ENCODE data around the gene ZNF70. TPM values are rescaled to one million over a fixed set of nuclear protein-coding genes. Genes with fewer than 3 reads are reported as not detected.

ZNF70 gene
- total RNA-seq, 1 experiment from 2014 or later = 5.4 TPM

DNA sequence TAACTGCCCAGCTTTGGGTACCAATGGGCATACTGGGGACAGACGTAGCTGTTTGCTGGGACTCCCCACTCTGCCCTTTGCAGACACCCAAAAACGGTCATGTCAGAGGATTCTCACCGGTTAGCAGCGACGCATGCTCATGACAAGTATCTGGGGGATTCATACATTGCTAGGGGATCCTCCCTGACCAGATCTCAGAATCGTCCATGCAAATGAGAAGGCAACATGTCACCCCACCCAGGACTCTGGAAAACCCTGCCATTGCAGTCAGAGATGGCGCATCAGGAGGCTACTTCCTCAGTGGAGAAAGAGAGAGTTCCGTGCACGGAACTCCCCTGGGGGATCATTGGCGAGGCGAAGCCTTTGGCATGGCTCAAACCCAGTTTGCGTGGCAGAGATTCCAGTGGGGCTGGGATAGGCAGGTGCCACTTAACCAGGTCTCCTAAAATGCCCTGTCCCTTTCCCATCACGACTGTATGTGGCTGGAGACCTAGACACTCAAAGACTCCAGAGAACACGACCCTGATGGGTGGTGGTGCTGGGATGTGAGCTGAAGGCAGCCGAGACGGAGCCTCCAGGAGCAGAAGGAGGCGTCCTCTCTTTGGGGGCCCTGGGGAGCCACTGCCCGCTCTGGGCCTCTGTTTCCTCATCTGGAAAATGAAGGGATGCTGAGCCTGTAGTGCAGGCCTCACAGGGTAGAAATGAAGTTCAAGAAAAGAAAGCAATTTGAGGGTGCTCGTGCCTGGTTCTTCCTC lies 55.2 kb downstream of the ZNF70 start:
- CTCF ChIA-PET = no interaction called here
- Mint-ChIP-seq H3K27ac (ENCODE audit: unreplicated experiment) (no peak overlapping the region), H3K36me3 (ENCODE audit: insufficient read depth, unreplicated experiment) (peaks cover 26% of the 10 kb centered on the region), H3K4me3 (ENCODE audit: unreplicated experiment) (no peak overlapping the region), H3K27me3 (ENCODE audit: insufficient read depth, unreplicated experiment) (no peaks in the 10 kb centered on the region), H3K4me1 (ENCODE audit: low read depth, unreplicated experiment) (no peaks in the 10 kb centered on the region), H3K9me3 (ENCODE audit: unreplicated experiment) (no peaks in the 10 kb centered on the region)
- no peak for DNase-seq
- H3K27me3 ChIP-seq (replicated peaks; ENCODE audit: control insufficient read depth, insufficient read depth, low read length) = no peaks in the 10 kb centered on the region
- intact Hi-C loops (cut with micrococcal nuclease; ENCODE audit: unreplicated experiment) = no loop called here
- H3K4me1 ChIP-seq = no peaks in the 10 kb centered on the region
- TF ChIP-seq CTCF (IDR thresholded peaks at IDR 0.05; ENCODE audit: insufficient read depth in 1 of 2, low read depth in 1 of 2, low read length in 1 of 2, severe bottlenecking in 1 of 2, unreplicated experiment in 1 of 2) = no peak
- POLR2A ChIA-PET = no interaction called here
- H3K36me3 ChIP-seq (ENCODE audit: control insufficient read depth, insufficient read depth, low read length) = peaks cover 4% of the 10 kb centered on the region
- BruUV-seq (replicated peaks) = no TSS peak
- no peaks in the 10 kb centered on the region for H3K9me3 ChIP-seq
- no peak overlapping the region for H3K4me3 ChIP-seq (ENCODE audit: low read depth, low read length)

DNA sequence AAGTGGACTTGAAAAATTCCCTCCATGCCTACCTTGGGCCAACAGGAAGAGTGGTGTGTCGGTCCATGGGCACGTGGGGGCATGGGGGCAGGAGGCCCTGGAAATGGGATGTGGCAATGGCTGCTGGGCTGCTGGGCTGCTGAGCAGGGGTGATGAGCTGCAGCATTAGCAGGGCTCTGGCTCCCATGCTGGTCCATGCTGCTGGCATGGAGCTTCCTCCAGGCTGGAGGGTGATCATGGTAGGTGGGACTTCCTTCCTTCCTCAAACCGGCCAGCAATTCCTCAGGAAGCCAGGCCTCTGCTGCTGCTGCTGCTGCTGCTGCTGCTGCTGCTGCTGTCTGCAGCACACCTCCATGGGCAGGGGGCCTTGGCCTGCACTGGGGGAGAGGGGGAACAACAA lies 55.8 kb downstream of the ZNF70 start:
- TF ChIP-seq CTCF (IDR thresholded peaks at IDR 0.05; ENCODE audit: insufficient read depth in 1 of 2, low read depth in 1 of 2, low read length in 1 of 2, severe bottlenecking in 1 of 2, unreplicated experiment in 1 of 2) = no peak
- Mint-ChIP-seq H3K36me3 (ENCODE audit: insufficient read depth, unreplicated experiment) (peaks cover 26% of the 10 kb centered on the region), H3K27ac (ENCODE audit: unreplicated experiment) (no peak overlapping the region), H3K4me1 (ENCODE audit: low read depth, unreplicated experiment) (no peaks in the 10 kb centered on the region), H3K9me3 (ENCODE audit: unreplicated experiment) (no peaks in the 10 kb centered on the region), H3K27me3 (ENCODE audit: insufficient read depth, unreplicated experiment) (no peaks in the 10 kb centered on the region), H3K4me3 (ENCODE audit: unreplicated experiment) (no peak overlapping the region)
- Histone ChIP-seq H3K4me1 (no peaks in the 10 kb centered on the region), H3K4me3 (ENCODE audit: low read depth, low read length) (no peak overlapping the region), H3K9me3 (no peaks in the 10 kb centered on the region), H3K27me3 (replicated peaks; ENCODE audit: control insufficient read depth, insufficient read depth, low read length) (no peaks in the 10 kb centered on the region), H3K36me3 (ENCODE audit: control insufficient read depth, insufficient read depth, low read length) (peaks cover 4% of the 10 kb centered on the region)
- intact Hi-C loops (cut with micrococcal nuclease; ENCODE audit: unreplicated experiment) = no loop called here
- CTCF ChIA-PET = no interaction called here
- no TSS peak for BruUV-seq (replicated peaks)
- POLR2A ChIA-PET = no interaction called here
- no peak for DNase-seq

- Mint-ChIP-seq H3K4me1 (ENCODE audit: low read depth, unreplicated experiment) (no peaks in the 10 kb centered on the region), H3K9me3 (ENCODE audit: unreplicated experiment) (no peaks in the 10 kb centered on the region), H3K27ac (ENCODE audit: unreplicated experiment) (no peak overlapping the region), H3K27me3 (ENCODE audit: insufficient read depth, unreplicated experiment) (no peaks in the 10 kb centered on the region), H3K36me3 (ENCODE audit: insufficient read depth, unreplicated experiment) (peaks cover 26% of the 10 kb centered on the region), H3K4me3 (ENCODE audit: unreplicated experiment) (no peak overlapping the region)
- Histone ChIP-seq H3K4me3 (ENCODE audit: low read depth, low read length) (no peak overlapping the region), H3K4me1 (no peaks in the 10 kb centered on the region), H3K9me3 (no peaks in the 10 kb centered on the region), H3K27me3 (replicated peaks; ENCODE audit: control insufficient read depth, insufficient read depth, low read length) (no peaks in the 10 kb centered on the region), H3K36me3 (ENCODE audit: control insufficient read depth, insufficient read depth, low read length) (peaks cover 4% of the 10 kb centered on the region)
- no peak for TF ChIP-seq CTCF (IDR thresholded peaks at IDR 0.05; ENCODE audit: insufficient read depth in 1 of 2, low read depth in 1 of 2, low read length in 1 of 2, severe bottlenecking in 1 of 2, unreplicated experiment in 1 of 2)
- ChIA-PET CTCF (no interaction called here), POLR2A (interaction anchor here (0.5 to 0.6 kb wide), 2 partner anchors 55 to 76 kb away, joined by 5 read pairs; no protein-coding TSS in a partner anchor)
- intact Hi-C loops (cut with micrococcal nuclease; ENCODE audit: unreplicated experiment) = no loop called here
- BruUV-seq (replicated peaks) = no TSS peak
- no peak for DNase-seq
Measured at GRCh38 chr22:23693979-23694680, 56.8 kb downstream of the ZNF70 start.

Data from Caco-2 (cell line).